HG03280 (cell line): Measurements from ENCODE around the gene LRP1B.

Source experiments
- ATAC-seq: cut with Tn5 transposase; IDR thresholded peaks from one replicate; pipeline ENCODE4 v1.9.1; 2021; ENCODE audit warnings: mild to moderate bottlenecking, moderate library complexity; ENCODE audit not compliant: unreplicated experiment

LRP1B gene

DNA sequence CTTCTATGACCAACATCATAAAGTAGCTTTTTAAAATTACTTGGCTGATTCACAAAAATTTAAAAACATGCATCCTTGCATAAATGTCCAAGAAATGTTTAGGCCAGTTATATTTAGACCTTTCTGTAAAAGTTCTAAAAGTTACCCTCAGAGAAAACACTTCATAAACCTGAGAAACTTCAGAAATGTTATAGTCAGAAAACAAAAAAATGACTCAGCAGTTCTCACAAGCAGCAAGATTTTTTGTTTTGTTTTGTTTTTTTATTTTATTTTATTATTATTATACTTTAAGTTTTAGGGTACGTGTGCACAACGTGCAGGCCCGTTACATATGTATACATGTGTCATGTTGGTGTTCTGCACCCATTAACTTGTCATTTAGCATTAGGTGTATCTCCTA, 648.1 kb downstream of the LRP1B start:
- ATAC-seq = no peak

DNA sequence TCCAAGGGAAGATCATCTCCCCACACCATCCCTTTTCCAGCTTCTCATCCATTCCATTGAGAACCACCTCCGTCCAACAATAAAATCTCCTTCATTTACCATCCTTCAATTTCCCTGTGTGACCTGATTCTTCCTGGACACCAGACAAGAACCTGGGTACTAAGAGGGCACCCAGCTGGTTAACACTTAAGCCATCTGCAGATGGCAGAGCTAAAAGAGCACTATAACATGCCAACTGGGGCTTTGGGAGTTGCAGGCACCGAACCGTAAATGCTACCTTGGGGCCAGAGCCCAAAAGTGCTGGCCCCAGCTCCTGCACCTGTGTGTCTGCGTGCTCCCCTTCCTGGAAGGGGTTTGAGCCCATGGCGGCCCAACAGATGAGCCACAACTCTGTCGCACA, 655.0 kb downstream of the LRP1B start:
- no peak for ATAC-seq

DNA sequence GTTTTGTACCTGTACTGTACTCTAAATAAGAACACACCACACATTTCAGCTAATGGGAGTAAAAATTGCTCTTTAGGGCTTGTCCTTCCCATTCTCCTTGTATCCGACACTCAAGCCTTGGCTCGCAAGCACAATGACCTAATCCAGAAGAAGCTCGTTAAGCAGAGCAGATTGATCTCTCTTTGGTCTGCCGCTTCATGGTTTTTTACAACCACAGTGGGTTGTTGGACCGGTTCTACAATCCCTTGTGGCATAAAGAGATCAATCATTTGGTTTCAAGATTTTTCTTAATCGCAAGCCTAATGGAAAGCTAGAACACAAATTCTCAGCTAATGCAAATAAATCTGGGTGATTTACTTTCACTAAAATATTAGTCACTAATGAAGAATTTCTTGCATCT, 662.1 kb downstream of the LRP1B start:
- ATAC-seq = no peak

DNA sequence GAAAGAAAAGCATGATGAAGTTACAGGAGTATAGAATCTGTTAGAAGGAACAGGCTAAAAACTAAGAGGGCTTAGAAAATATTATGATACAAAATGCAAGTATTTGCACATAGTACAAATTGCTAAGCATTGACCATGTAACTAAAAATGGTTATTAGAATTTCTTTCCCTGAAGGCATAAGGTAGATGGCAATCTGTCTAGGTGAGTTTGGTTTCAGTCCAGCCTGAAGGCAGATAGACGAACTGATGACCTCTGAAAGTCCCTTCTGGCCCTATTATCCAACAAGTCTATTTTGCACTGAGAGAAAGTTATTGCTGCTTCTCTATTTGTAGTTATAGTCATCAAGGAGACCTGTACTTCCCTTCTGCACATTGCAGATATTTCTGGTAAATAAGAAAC, 663.5 kb downstream of the LRP1B start:
- no peak for ATAC-seq

DNA sequence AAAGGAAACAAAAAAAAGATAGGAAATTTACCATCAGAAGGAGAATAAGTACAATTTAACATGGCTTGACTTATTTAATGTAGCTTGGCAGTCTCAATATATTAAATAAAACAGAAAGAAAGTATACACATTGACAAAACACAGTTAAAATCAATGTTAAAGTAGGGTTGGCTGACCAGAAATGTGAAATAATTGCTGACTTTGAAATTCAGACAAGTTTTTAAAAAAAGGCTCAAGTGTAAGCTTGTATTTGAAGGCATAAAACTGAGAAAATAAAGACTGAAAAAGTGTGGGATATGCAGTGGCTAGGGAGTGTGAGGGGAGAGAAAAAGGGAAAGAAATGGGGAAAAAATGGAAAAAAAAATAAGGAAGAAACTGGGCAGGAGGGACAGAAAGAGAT, 665.8 kb downstream of the LRP1B start:
- no peak for ATAC-seq

DNA sequence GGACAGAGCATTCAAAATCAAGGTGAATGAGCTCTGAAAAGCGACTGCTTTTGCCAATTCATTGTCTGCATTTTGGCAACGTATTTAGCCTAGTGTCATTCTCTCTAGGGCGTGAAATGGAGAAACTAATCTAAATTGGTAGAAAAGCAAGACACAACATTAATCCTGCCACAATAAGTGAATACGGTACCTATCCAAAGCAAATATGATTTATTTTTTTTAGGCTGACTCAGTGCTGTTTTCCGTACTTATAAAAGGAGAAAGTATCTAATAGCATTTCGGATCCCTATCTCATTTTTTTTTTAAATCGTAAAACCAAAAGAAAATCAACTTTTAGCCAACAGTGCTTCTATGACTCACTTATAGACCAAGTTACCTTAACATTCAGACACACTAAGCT, 672.5 kb downstream of the LRP1B start:
- no peak for ATAC-seq

DNA sequence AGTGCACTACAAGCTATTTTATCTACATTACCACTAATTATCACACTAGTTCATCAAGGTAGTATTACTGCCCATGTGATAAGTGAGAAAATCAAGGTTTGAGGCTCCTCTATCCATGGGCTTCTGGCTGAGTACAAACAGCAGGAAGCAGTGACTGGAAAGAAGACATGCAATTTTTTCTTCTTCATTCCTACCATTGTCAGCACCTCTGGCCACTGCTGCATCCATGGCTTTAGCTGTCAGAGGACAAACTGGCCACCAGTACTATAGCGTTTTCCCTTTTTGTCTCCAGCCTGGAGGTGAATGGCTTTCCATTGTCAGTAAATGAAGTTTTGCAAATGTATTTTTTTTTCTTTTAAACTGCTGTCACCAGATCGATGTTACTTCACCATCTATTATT, 674.9 kb downstream of the LRP1B start:
- no peak for ATAC-seq

DNA sequence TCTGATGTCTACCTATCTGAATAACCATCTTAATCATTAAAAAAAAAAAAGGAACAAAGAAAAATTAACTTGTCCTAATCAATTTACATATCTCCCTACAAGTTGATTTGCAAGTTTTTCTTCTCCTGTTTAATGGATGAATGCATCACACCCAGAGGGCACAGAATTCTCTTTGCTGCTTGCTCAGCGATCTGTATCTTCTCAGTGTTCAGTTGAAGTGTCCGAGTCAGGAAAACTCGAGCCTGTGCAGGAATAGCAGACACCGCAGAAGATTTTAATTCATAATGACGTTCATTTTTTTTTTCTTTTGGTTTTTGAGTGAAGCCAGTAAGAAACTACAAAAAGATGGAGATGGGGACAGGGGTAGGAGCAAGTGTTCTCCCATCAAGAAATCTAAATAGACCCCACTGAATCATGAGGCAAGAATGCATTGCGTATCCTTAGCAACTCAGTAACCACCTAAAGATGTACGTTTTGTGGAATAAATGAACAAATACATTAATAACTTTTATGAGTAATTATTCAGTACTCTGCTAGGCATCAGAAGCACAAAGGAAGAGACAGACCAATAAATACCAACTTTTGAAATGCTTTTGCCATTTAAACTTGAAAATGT, 675.5 kb downstream of the LRP1B start:
- no peak for ATAC-seq

DNA sequence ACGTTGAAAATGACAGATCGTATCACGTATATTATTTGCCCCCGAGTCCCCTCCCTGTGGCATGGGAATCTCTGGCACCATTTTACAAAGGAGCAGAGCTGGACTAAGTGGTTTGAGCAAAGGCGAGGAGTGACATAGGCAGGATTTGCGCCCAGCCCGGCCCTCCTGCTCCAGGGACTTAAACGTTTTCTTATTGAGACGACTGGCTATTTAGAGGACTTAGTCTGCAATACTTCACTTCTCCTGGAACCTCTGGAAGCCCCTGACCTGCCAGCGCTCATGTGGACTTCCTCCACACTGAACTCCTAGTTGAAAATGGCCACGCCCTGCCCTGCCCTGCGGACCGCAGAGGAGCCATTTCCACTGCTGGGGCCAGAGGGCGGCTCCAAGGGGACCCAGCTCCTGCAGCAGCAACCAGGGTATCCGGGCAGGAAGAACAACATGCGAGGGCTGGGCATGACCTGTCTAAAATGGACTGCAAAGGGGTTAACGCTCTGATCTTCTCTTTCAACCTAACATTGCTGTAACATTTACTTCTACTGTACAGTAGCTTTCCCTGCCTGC, 690.7 kb downstream of the LRP1B start:
- no peak for ATAC-seq

DNA sequence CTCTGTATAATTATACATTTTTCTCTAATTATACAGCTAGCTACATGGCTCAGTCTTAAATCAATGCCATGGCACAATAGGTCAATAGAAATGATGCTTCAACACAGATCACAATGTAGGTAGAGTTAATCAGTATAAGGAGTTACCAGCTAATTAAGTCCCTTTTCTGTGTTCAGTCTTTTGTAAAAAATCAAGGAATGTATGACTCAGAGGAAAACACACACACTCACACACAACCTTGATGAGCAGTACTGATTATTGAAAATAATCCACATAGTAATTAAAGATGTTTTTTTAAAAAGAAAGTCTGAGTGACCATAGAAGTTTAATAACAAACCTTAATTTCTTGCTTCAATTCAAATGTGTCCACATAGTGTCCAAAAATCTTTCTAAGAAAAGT, 691.3 kb downstream of the LRP1B start:
- no peak for ATAC-seq

DNA sequence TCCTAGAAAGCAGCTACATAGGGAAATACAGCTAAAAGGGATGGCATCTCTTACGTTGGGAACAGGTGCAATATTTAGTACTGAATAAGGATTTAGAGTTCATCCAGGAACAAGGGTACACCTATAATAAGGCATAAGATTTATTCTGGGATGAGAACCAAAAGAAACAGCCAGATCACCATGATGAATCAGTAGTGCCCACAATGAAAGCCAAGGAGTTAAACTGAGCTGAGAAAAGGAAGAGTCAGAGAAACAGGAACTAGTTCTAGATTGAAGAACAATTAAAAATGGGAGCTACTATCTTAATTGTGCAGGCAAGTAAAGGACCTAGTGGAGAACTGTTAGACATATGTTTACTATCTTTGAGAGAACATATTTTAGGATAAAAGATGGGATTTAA, 692.3 kb downstream of the LRP1B start:
- no peak for ATAC-seq

DNA sequence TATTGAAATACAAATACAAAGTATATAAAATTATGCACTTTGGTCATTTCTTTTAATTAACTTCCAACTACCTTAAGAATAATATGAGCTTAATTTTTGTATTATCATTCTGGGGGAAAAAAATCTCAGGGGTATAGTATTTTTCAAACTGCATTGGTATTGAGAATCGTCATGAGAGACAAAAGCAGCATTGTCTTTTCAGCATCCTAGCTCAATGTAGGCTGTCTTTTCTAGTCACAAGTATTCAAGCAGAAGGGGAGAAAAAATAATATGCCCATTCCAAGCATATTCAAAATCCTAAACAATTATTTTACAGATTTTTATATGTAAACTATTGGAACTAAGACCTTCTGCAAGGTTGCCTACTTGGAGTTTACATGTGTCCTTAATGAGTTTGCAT, 693.3 kb downstream of the LRP1B start:
- ATAC-seq = no peak

DNA sequence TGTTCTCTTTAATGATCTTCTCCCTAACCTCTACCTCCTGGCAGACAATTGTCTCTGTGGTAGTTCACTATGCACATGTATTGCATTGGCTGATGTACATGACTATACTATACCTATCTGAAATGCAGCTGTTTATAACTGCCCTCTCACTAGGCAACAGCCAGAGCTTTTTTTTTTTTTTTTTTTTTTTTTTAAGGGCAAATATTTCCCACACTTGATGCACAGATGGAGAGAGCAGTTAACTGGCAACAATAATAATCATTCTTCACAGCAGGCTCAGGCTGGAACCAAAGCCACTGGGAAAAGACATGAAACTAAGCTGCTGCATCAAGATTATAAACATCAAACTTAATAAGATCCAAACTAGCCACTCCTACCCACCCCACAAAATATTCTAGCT, 707.7 kb downstream of the LRP1B start:
- ATAC-seq = no peak

DNA sequence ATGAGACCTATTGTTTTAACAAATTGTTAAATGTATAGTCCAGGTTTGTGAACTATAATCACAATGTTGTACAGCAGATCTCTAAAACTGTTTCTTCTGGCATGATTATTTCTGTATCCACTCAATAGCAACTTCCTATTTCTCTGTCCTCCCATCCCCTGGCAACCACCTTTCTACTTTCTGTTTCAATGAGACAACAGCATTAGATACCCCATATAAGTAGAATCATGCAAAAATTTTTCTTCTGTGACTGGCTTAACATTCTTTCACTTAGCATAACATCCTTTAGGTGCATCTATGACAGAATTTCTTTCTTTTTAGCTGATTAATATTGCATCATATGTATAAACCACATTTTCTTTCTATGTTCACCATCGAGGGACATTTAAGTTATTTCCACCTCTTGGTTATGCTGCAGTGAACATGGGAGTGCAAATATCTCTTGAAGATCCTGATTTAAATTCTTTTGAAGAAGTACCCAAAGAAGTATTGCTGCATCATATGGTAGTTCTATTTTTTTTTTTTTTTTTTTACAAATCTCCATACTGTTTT, 713.5 kb downstream of the LRP1B start:
- ATAC-seq = no peak

DNA sequence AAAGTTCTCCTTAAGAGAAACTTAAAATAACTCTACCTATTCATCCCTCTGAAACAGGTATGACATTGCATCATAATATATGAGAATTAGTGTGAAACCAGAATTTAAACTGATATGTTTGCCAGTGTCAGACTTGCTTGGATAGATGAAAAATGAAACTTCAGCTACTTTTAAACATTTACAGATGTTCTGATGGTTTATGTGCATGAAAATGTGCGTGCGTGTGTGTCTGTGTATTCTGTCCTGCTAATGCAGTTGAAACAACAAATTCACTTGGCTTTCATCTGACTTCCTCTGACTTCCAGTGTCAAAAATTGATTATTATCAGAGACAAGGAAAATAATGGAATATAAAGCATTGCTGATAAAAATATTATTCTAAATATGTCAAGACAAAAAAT, 719.4 kb downstream of the LRP1B start:
- no peak for ATAC-seq

DNA sequence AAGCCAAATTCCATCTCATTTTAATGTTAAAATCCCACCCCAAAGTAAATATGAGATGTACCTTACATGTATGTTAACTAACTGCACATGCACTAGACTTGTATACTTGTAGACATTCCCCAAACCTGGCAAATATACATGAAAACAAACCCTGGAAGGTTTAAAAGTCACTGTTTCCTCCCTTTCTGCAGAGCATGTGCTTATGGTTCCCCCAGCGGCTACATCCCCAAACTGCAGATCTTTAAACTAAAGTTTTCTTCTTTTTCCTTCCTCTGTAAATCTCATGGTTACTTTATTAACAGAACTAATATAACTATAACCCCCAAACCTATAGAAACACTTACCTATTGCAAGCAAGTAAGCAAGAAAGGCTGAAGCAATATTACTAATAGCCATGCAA, 731.5 kb downstream of the LRP1B start:
- peak; percentile 71 for ATAC-seq

DNA sequence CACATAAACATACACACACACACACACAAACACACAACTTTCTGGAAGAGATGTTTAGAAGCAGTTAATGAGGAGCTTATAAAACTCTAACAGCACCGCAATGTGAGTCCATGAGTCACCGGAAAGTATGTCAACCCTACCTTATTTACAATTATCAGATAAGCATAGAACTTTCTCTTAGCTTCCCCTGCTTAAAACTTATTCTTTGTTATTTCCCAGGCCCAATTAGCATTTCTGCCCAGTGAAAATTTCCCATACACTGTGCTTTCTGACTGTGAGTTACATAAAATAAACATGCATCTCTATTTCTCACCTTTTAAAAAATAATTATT, 737.6 kb downstream of the LRP1B start:
- ATAC-seq = no peak

DNA sequence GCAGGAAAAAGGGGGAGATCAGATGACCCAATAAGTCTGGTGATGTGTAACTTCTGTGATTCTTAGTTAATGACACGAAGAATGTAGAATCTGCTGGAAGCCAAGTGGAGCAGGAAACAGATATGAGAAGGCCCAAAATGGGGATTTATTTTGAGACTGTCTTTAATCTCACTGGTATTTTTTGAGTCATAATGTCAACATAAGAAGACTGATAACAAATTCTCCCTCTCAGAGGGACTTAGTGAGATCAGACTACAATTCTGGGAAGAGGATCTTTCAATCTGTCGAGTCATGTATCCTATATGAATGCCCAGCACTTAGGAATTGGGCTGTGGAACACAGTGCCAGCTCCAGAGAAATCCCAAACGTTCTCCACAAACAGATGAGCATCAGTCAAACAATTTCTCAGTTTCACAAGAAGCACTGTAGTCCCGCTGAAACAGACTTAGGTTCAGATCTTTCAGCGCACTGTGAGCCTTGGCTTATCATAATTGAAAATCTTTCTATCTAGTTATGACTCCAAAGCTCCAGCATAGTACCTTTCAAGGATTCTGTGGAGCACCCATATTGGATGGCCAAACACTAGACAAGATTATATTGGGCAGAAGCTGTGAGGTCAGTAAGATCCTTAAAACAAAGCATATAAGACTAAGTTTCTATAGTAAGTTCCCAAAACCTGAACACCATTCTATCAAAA, 738.2 kb downstream of the LRP1B start:
- no peak for ATAC-seq

DNA sequence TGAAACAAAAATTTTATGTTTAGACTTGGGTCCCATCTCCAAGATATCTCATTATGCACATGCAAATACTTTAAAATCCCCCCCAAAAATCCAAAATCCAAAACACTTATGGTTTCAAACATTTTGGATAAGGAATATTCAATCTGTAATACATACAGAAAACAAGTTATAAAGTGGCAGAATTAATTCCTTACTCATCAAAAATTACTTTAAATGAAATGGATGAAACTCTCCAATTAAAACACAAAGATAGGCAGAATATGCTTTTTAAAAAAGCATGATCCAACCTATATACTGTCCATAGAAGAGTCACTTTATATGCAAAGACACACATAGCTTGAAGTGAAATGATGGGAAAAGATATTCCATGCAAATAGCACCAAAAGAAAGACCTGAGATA, 744.6 kb downstream of the LRP1B start:
- no peak for ATAC-seq

DNA sequence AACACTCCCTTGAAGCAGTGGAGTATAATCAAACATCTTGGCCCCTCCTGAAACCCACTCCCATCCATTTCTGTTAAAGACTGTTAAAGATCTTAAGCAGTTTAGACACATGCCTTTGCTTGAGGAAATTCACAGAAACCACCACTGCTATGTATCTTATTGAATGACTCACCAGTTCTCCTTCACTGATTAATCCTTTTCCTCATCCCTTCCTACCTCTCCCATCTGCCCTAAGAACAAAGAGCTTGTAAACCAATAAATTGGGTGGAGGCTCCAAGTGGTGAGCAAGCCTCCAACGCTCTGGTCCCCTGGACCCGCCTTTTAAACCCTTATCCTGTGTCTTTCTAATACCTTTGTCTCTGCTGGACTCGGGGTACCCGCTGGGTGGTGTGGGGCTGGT, 746.1 kb downstream of the LRP1B start:
- no peak for ATAC-seq

DNA sequence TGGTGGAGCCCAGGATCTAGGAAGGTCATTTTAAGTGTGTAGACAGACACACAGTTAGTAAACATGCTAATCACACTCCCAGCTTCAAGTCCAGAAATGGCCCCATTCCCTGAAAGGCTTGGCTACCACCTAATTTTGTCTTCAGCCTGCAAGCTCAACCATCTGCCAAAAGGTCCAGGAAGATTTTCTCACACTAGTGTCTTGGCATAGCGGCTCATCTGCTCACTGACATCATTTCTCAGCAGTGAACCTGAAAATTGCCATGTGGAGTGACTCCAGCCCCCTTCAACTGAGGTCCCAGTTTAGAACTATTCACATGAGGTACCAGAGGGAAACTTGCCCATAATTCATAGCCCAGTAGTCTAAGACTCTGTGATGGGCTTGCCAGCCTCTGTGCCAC, 748.9 kb downstream of the LRP1B start:
- no peak for ATAC-seq
